Thoracic aorta (tissue), 2 donors: ENCODE measurements around the gene PPP1R18. TPM values are rescaled to one million over a fixed set of nuclear protein-coding genes. Genes with fewer than 3 reads are reported as not detected.

Experiments used
- ATAC-seq: fragments of 150-250 bp; one replicate; pipeline ENCODE4 v1.8.0; 2017; ENCODE audit warnings: low read depth; ENCODE audit not compliant: insufficient number of reproducible peaks, low FRiP score
- DNase-seq: peaks from one replicate; pipeline ENCODE4 v3.0.0-alpha.2; 2020; ENCODE audit warnings: low spot score
- H3K27ac ChIP-seq, 2 donors: fragments of 200-600 bp; sonication (generic); 1 replicate in 1 of 2; 2 replicates in 1 of 2; pipeline ENCODE4 v1.5.1; 2016; ENCODE audit warnings: mild to moderate bottlenecking in 2 of 2, moderate library complexity in 2 of 2
- H3K27me3 ChIP-seq: fragments of 200-600 bp; sonication (generic); replicated peaks from 2 replicates; pipeline ENCODE4 v1.6.0; 2016; ENCODE audit warnings: mild to moderate bottlenecking; ENCODE audit not compliant: insufficient read depth
- H3K36me3 ChIP-seq: fragments of 200-600 bp; sonication (generic); one replicate; pipeline ENCODE4 v1.5.1; 2016
- H3K4me1 ChIP-seq, 2 donors: fragments of 200-600 bp; sonication (generic); 1 replicate in 1 of 2; 2 replicates in 1 of 2; pipeline versions ENCODE4 v1.5.1 to v1.6.0; 2016; ENCODE audit warnings: low read depth in 2 of 2, mild to moderate bottlenecking in 1 of 2; ENCODE audit not compliant: control insufficient read depth in 1 of 2
- H3K4me3 ChIP-seq: fragments of 200-600 bp; sonication (generic); 2 replicates; pipeline ENCODE4 v1.5.1; 2016; ENCODE audit warnings: mild to moderate bottlenecking
- H3K9me3 ChIP-seq: fragments of 200-600 bp; sonication (generic); 2 replicates; pipeline ENCODE4 v1.5.1; 2016
- CTCF ChIP-seq: fragments of 200-600 bp; sonication (generic); IDR thresholded peaks from one replicate; pipeline ENCODE4 v1.5.1; 2019; ENCODE audit warnings: antibody characterized with exemption
- total RNA-seq, 2 donors: library from RNA; depleted of rRNA; stranded (reverse); fragments of >200 nt; gene quantifications; one replicate each; pipeline versions ENCODE4 v1.1.0 to v1.2.3, GENCODE V29; 2016

PPP1R18 gene
- total RNA-seq, 2 donors from 2014 or later = 65.7 to 88.2 TPM

- H3K27me3 ChIP-seq = no peaks in the 10 kb centered on the region
- no peak overlapping the region for H3K4me3 ChIP-seq
- H3K4me1 ChIP-seq = no peaks in the 10 kb centered on the region
- no peak for DNase-seq
- peaks cover 19% of the 10 kb centered on the region for H3K36me3 ChIP-seq
- no peak for TF ChIP-seq CTCF
- H3K27ac ChIP-seq = no peak overlapping the region
- H3K9me3 ChIP-seq = no peaks in the 10 kb centered on the region
- no peak for ATAC-seq
Measured at GRCh38 chr6:30640481-30640880, 46.0 kb downstream of the PPP1R18 start.

- Histone ChIP-seq H3K36me3 (peaks cover 11% of the 10 kb centered on the region), H3K27me3 (no peaks in the 10 kb centered on the region), H3K4me3 (no peak overlapping the region), H3K27ac (no peak overlapping the region), H3K9me3 (no peaks in the 10 kb centered on the region), H3K4me1 (no peaks in the 10 kb centered on the region)
- DNase-seq (no peak), ATAC-seq (no peak)
- no peak for TF ChIP-seq CTCF
Measured at GRCh38 chr6:30635834-30636233, 50.6 kb downstream of the PPP1R18 start.

GRCh38 chr6:30626484-30627366, 59.7 kb downstream of the PPP1R18 start, which contains the start of gene ATAT1:
Gene ATAT1, plus strand, starts transcription at chr6:30626874.
- Histone ChIP-seq H3K27ac (peak within 1 kb of the TSS; percentile 84 to 94), H3K9me3 (no peaks in the 10 kb centered on the region), H3K36me3 (peaks cover 19% of the 10 kb centered on the region), H3K27me3 (no peaks in the 10 kb centered on the region), H3K4me1 (peaks cover 3 to 16% of the 10 kb centered on the region in 2 donors), H3K4me3 (peak within 1 kb of the TSS; percentile 81)
- ATAC-seq = peak; percentile 80
- DNase-seq = peak; percentile 65
- no peak for TF ChIP-seq CTCF

Other genes with a start within 250 kb of the PPP1R18 start
- 100 to 1,000 TPM; 507 to 602 TPM for gene HLA-E, start 197.1 kb downstream of the PPP1R18 start, total RNA-seq
- gene GNL1, start 130.2 kb downstream of the PPP1R18 start, total RNA-seq = 10 to 100 TPM; 32.9 to 39.0 TPM
- 10 to 100 TPM in 1 of 2 donors, 1 to 10 TPM in 1; 4.2 to 10.4 TPM for gene PRR3, start 129.3 kb downstream of the PPP1R18 start, total RNA-seq
- 10 to 100 TPM; 24.2 to 52.1 TPM for gene ABCF1, start 115.2 kb downstream of the PPP1R18 start, total RNA-seq
- gene PPP1R10, start 69.4 kb downstream of the PPP1R18 start, total RNA-seq = 10 to 100 TPM; 28.7 to 43.1 TPM
- gene MRPS18B, start 68.8 kb downstream of the PPP1R18 start, total RNA-seq = 10 to 100 TPM; 23.6 to 27.3 TPM
- gene ATAT1, start 59.8 kb downstream of the PPP1R18 start, total RNA-seq = 10 to 100 TPM in 1 of 2 donors, 1 to 10 TPM in 1; 4.1 to 12.2 TPM
- gene C6orf136, start 39.5 kb downstream of the PPP1R18 start, total RNA-seq = 10 to 100 TPM; 17.1 to 30.3 TPM
- gene DHX16, start 13.6 kb downstream of the PPP1R18 start, total RNA-seq = 10 to 100 TPM; 27.4 to 55.2 TPM
- gene NRM, start 4.3 kb upstream of the PPP1R18 start, total RNA-seq = 10 to 100 TPM in 1 of 2 donors, 1 to 10 TPM in 1; 2.3 to 17.1 TPM
- 10 to 100 TPM; 16.6 to 22.6 TPM for gene MDC1, start 30.6 kb upstream of the PPP1R18 start, total RNA-seq
- 100 to 1,000 TPM; 172 to 243 TPM for gene TUBB, start 33.7 kb upstream of the PPP1R18 start, total RNA-seq
- 100 to 1,000 TPM; 135 to 177 TPM for gene FLOT1, start 56.0 kb upstream of the PPP1R18 start, total RNA-seq
- 10 to 100 TPM; 43.5 to 43.8 TPM for gene IER3, start 57.9 kb upstream of the PPP1R18 start, total RNA-seq
- 10 to 100 TPM; 22.1 to 23.8 TPM for gene DDR1, start 197.9 kb upstream of the PPP1R18 start, total RNA-seq
- 10 to 100 TPM; 14.9 to 42.2 TPM for gene GTF2H4, start 221.6 kb upstream of the PPP1R18 start, total RNA-seq
- 10 to 100 TPM; 20.2 to 26.0 TPM for gene VARS2, start 227.6 kb upstream of the PPP1R18 start, total RNA-seq
- gene SFTA2, start 245.5 kb upstream of the PPP1R18 start, total RNA-seq = not detected